IMR-90 (cell line): ENCODE measurements around the gene MAP3K13. TPM values are rescaled to one million over a fixed set of nuclear protein-coding genes. Genes with fewer than 3 reads are reported as not detected.

Source experiments
- ATAC-seq: fragments of 200-7000 bp; cut with Tn5 transposase; 2 replicates; pipeline ENCODE4 v1.9.1; 2020; ENCODE audit warnings: low read depth, mild to moderate bottlenecking, moderate library complexity
- BruUV-seq: library from RNA; stranded (reverse); fragments of 400-500 nt; replicated peaks from 2 replicates; lab custom pipeline; 2021; lab: Mats Ljungman, UMichigan
- CTCF ChIA-PET: fragments of 300-600 bp; formaldehyde crosslinking; extraction: SDS; loops from one replicate; lab custom pipeline; 2021; ENCODE audit warnings: antibody characterized with exemption; lab: Yijun Ruan, JAX
- POLR2A ChIA-PET: fragments of 300-600 bp; sonication (Branson Sonifier 250); formaldehyde crosslinking; loops from one replicate; lab custom pipeline; 2022; ENCODE audit warnings: antibody characterized with exemption; ENCODE audit not compliant: unreplicated experiment; lab: Charles Lee
- DNase-seq: peaks from one replicate; pipeline ENCODE4 v3.0.0; 2013
- H2AFZ ChIP-seq: replicated peaks from 2 replicates; pipeline ENCODE3; 2013; ENCODE audit warnings: low read length, mild to moderate bottlenecking; ENCODE audit not compliant: poor library complexity
- H2AK5ac ChIP-seq: 2 replicates; pipeline ENCODE4 v1.6.1; 2013; ENCODE audit warnings: low read depth, low read length, inconsistent platforms
- H2AK9ac ChIP-seq: replicated peaks from 2 replicates; pipeline ENCODE3; 2013; ENCODE audit warnings: mild to moderate bottlenecking, low read depth, low read length, moderate library complexity; ENCODE audit not compliant: poor library complexity
- H2BK120ac ChIP-seq: 2 replicates; pipeline ENCODE4 v1.6.1; 2013; ENCODE audit warnings: low read depth, low read length, inconsistent platforms
- H2BK15ac ChIP-seq: 3 replicates; pipeline ENCODE4 v1.6.1; 2013; ENCODE audit warnings: low read depth, low read length, inconsistent platforms
- H2BK20ac ChIP-seq: 2 replicates; pipeline ENCODE4 v1.6.1; 2013; ENCODE audit warnings: low read depth, mild to moderate bottlenecking, inconsistent platforms, low read length, moderate library complexity
- H2BK5ac ChIP-seq: 2 replicates; pipeline ENCODE4 v1.6.1; 2013; ENCODE audit warnings: mild to moderate bottlenecking, low read depth, low read length, inconsistent platforms; ENCODE audit not compliant: poor library complexity, severe bottlenecking
- H3K14ac ChIP-seq: replicated peaks from 2 replicates; pipeline ENCODE4 v1.6.1; 2013; ENCODE audit warnings: low read depth, low read length, inconsistent platforms
- H3K18ac ChIP-seq: 2 replicates; pipeline ENCODE4 v1.6.1; 2013; ENCODE audit warnings: low read depth, low read length, control low read depth
- H3K23ac ChIP-seq: 2 replicates; pipeline ENCODE4 v1.6.1; 2013; ENCODE audit warnings: low read depth, low read length, inconsistent platforms
- H3K27ac ChIP-seq: 2 replicates; pipeline ENCODE4 v1.5.1; 2013; ENCODE audit warnings: mild to moderate bottlenecking, control low read depth, low read length; ENCODE audit not compliant: insufficient read depth
- H3K27me3 ChIP-seq: 2 replicates; pipeline ENCODE4 v1.6.1; 2013; ENCODE audit warnings: low read length; ENCODE audit not compliant: control insufficient read depth, insufficient read depth
- H3K36me3 ChIP-seq: 2 replicates; pipeline ENCODE4 v1.6.1; 2013; ENCODE audit warnings: low read length, mixed read lengths; ENCODE audit not compliant: control insufficient read depth, insufficient read depth
- H3K4ac ChIP-seq: 2 replicates; pipeline ENCODE4 v1.6.1; 2013; ENCODE audit warnings: low read depth, low read length, inconsistent platforms
- H3K4me1 ChIP-seq: 2 replicates; pipeline ENCODE4 v1.6.1; 2013; ENCODE audit warnings: low read length, mixed read lengths; ENCODE audit not compliant: control insufficient read depth, insufficient read depth
- H3K4me2 ChIP-seq: 2 replicates; pipeline ENCODE4 v1.6.1; 2013; ENCODE audit warnings: low read depth, mild to moderate bottlenecking, control low read depth, low read length, moderate library complexity
- H3K4me3 ChIP-seq: 2 replicates; pipeline ENCODE4 v1.5.1; 2013; ENCODE audit warnings: low read depth, mild to moderate bottlenecking, control low read depth, low read length, moderate library complexity; ENCODE audit not compliant: insufficient read depth
- H3K56ac ChIP-seq: 2 replicates; pipeline ENCODE4 v1.6.1; 2013; ENCODE audit warnings: low read length, inconsistent platforms; ENCODE audit not compliant: insufficient read depth; ENCODE audit errors: extremely low read depth
- H3K79me1 ChIP-seq, 2 experiments: 2 replicates each; pipeline ENCODE4 v1.6.1; 2013; ENCODE audit warnings: low read length in 2 of 2, inconsistent platforms in 1 of 2, low read depth in 1 of 2
- H3K9ac ChIP-seq: 2 replicates; pipeline ENCODE4 v1.6.1; 2013; ENCODE audit warnings: low read depth, low read length, control low read depth
- H3K9me1 ChIP-seq: 2 replicates; pipeline ENCODE4 v1.6.1; 2013; ENCODE audit warnings: low read length, inconsistent platforms; ENCODE audit not compliant: insufficient read depth
- H3K9me3 ChIP-seq: 2 replicates; pipeline ENCODE4 v1.6.1; 2013; ENCODE audit warnings: low read length; ENCODE audit not compliant: control insufficient read depth, insufficient read depth
- H4K20me1 ChIP-seq: 2 replicates; pipeline ENCODE4 v1.6.1; 2013; ENCODE audit warnings: low read length, inconsistent platforms; ENCODE audit not compliant: insufficient read depth
- H4K5ac ChIP-seq: 2 replicates; pipeline ENCODE4 v1.6.1; 2013; ENCODE audit warnings: mild to moderate bottlenecking, low read depth, low read length, control low read depth
- H4K8ac ChIP-seq, 2 experiments: 2 replicates each; pipeline ENCODE4 v1.6.1; 2013; ENCODE audit warnings: low read depth in 2 of 2, low read length in 2 of 2, control low read depth in 1 of 2, inconsistent platforms in 1 of 2
- H4K91ac ChIP-seq: 2 replicates; pipeline ENCODE4 v1.6.1; 2013; ENCODE audit warnings: low read depth, low read length, inconsistent platforms; ENCODE audit not compliant: insufficient read depth
- CEBPB ChIP-seq: IDR thresholded peaks from 2 replicates; pipeline ENCODE4 v1.6.1; 2012; ENCODE audit warnings: low read depth, low read length, improper control_type of control experiment
- CHD1 ChIP-seq: IDR thresholded peaks from 2 replicates; pipeline ENCODE4 v1.6.1; 2012; ENCODE audit warnings: low read depth, low read length, improper control_type of control experiment
- FOS ChIP-seq: fragments of 150-350 bp; IDR thresholded peaks from 2 replicates; pipeline ENCODE4 v1.6.1; 2016; ENCODE audit warnings: low read depth, low read length
- MAFK ChIP-seq: IDR thresholded peaks from 2 replicates; pipeline ENCODE4 v1.6.1; 2012; ENCODE audit warnings: low read depth, low read length, improper control_type of control experiment
- POLR2A ChIP-seq: IDR thresholded peaks from 2 replicates; pipeline ENCODE4 v1.6.1; 2012; ENCODE audit warnings: mild to moderate bottlenecking, low read depth, low read length
- RCOR1 ChIP-seq: IDR thresholded peaks from 2 replicates; pipeline ENCODE4 v1.6.1; 2012; ENCODE audit warnings: mild to moderate bottlenecking, low read length, improper control_type of control experiment; ENCODE audit not compliant: insufficient replicate concordance
- WGBS, 2 experiments: methylation state at CpG; one replicate each; pipeline versions ENCODE4 v1.1.5 to v1.1.7; 2013; ENCODE audit warnings: missing lambda C conversion rate in 2 of 2; ENCODE audit not compliant: insufficient read length in 1 of 2; ENCODE audit errors: extremely low coverage in 2 of 2; 5-methylcytosine and 5-hydroxymethylcytosine counted together
- dilution Hi-C: fragments of 300-500 bp; cut with HindIII; formaldehyde crosslinking; loops from one replicate; pipeline ENCODE4 v1.14.3; 2018; ENCODE audit warnings: low sequenced_read_pairs; ENCODE audit not compliant: unreplicated experiment
- in situ Hi-C: fragments of 300-500 bp; cut with MboI; formaldehyde crosslinking; loops from 3 replicates; pipeline ENCODE4 v1.14.3; 2019; ENCODE audit warnings: low sequenced_read_pairs, inconsistent platforms, mixed read lengths
- intact Hi-C: fragments of 100-400 bp; cut with micrococcal nuclease; formaldehyde crosslinking; loops from 2 replicates; pipeline ENCODE4 v1.10.0; 2022
- polyA plus RNA-seq, 3 experiments: library from polyadenylated mRNA; depleted of rRNA; stranded (reverse); fragments of >200 nt; gene quantifications; 2 replicates each; pipeline ENCODE4 v1.2.3, GENCODE V29; 2012; ENCODE audit warnings: low replicate concordance in 1 of 3
- total RNA-seq: library from RNA; depleted of rRNA; stranded (reverse); fragments of >200 nt; gene quantifications from 2 replicates; pipeline ENCODE4 v1.2.3, GENCODE V29; 2012
- TF ChIP-seq, protein P1 (sequence below): fragments of 150-350 bp; IDR thresholded peaks from 2 replicates; pipeline ENCODE4 v1.6.1; 2017; ENCODE audit warnings: mild to moderate bottlenecking, antibody characterized with exemption, low read length, low read depth
- TF ChIP-seq, protein P2 (sequence below): conservative IDR thresholded peaks from 2 replicates; pipeline ENCODE4 v1.5.1; 2012; ENCODE audit warnings: mild to moderate bottlenecking, low read depth, low read length, improper control_type of control experiment

Gene MAP3K13
- total and polyA plus RNA-seq, 2 of the 4 experiments (the other 2 are of a cell fraction), result 9.9 to 17.6 TPM

DNA sequence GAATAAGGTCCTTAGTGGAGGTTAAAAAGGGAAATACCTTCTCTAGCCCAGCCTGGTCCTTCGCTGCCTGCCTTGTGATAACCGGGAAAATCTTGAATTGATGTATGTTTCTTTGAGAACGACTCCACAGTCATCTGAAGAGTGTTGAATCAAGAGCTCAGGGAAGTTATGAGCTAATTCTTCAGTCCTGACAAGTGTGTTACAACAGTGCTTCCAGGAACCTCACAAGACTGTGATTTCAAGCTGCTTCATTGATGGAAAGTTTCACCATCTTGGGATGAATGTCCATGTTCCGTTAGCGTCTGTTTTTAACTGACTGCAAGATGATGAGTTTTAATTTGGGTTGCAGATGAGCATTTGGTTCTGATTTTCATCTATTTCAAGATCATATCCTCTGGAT is 123.5 kb downstream of the MAP3K13 start:
- no peak overlapping the region for H3K4me3 ChIP-seq
- H2BK5ac ChIP-seq, result no peak overlapping the region
- ChIA-PET POLR2A (no interaction called here), CTCF (interaction anchor here (0.6 kb wide), 1 partner anchor 70 kb away, joined by 5 read pairs; no protein-coding TSS in a partner anchor)
- H2AK5ac ChIP-seq, result no peak overlapping the region
- WGBS, 2 experiments, result 60% methylated on average over 1 of the region's 5 CpGs; no CpG with 5 or more reads in 1 of the 2 experiments
- no peak overlapping the region for H3K56ac ChIP-seq
- no peaks in the 10 kb centered on the region for H3K9me3 ChIP-seq
- intact Hi-C loops, result no loop called here
- H3K9me1 ChIP-seq, result peaks cover 3% of the 10 kb centered on the region; the same call in 1 of the 2 replicates
- in situ Hi-C loops, result no loop called here
- no peak for ATAC-seq
- H3K36me3 ChIP-seq, result peaks cover 12% of the 10 kb centered on the region
- no peaks in the 10 kb centered on the region for H3K4me1 ChIP-seq
- H2BK15ac ChIP-seq, result no peak overlapping the region
- H2AFZ ChIP-seq, result no peak overlapping the region
- no peak overlapping the region for H3K14ac ChIP-seq
- no peak overlapping the region for H4K8ac ChIP-seq
- no TSS peak for BruUV-seq
- no peaks in the 10 kb centered on the region for H4K20me1 ChIP-seq
- no peak overlapping the region for H3K9ac ChIP-seq
- no peak for TF ChIP-seq POLR2A
- no peak for TF ChIP-seq MAFK
- no peak for TF ChIP-seq CEBPB
- TF ChIP-seq, protein P1, sequence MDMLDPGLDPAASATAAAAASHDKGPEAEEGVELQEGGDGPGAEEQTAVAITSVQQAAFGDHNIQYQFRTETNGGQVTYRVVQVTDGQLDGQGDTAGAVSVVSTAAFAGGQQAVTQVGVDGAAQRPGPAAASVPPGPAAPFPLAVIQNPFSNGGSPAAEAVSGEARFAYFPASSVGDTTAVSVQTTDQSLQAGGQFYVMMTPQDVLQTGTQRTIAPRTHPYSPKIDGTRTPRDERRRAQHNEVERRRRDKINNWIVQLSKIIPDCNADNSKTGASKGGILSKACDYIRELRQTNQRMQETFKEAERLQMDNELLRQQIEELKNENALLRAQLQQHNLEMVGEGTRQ, result no peak
- TF ChIP-seq, protein P2, sequence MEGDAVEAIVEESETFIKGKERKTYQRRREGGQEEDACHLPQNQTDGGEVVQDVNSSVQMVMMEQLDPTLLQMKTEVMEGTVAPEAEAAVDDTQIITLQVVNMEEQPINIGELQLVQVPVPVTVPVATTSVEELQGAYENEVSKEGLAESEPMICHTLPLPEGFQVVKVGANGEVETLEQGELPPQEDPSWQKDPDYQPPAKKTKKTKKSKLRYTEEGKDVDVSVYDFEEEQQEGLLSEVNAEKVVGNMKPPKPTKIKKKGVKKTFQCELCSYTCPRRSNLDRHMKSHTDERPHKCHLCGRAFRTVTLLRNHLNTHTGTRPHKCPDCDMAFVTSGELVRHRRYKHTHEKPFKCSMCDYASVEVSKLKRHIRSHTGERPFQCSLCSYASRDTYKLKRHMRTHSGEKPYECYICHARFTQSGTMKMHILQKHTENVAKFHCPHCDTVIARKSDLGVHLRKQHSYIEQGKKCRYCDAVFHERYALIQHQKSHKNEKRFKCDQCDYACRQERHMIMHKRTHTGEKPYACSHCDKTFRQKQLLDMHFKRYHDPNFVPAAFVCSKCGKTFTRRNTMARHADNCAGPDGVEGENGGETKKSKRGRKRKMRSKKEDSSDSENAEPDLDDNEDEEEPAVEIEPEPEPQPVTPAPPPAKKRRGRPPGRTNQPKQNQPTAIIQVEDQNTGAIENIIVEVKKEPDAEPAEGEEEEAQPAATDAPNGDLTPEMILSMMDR, result no peak
- TF ChIP-seq CHD1, result no peak
- TF ChIP-seq RCOR1, result no peak
- TF ChIP-seq FOS, result no peak
- no peak overlapping the region for H2BK120ac ChIP-seq
- no peak overlapping the region for H3K27ac ChIP-seq
- H2BK20ac ChIP-seq, result no peak overlapping the region
- no peak overlapping the region for H4K5ac ChIP-seq
- H3K27me3 ChIP-seq, result no peaks in the 10 kb centered on the region
- H3K79me1 ChIP-seq, result 0 out of 4 replicates have a peak, but pooled peaks cover 0 to 4% of the 10 kb centered on the region in 2 experiments
- H4K91ac ChIP-seq, result no peak overlapping the region
- no peak overlapping the region for H3K18ac ChIP-seq
- no peak overlapping the region for H2AK9ac ChIP-seq
- no peak overlapping the region for H3K23ac ChIP-seq
- dilution Hi-C loops, result no loop called here
- no peak overlapping the region for H3K4ac ChIP-seq
- no peak for DNase-seq
- no peak overlapping the region for H3K4me2 ChIP-seq
